ENCODE data around the gene CLIP3. TPM values are rescaled to one million over a fixed set of nuclear protein-coding genes. Genes with fewer than 3 reads are reported as not detected.

CLIP3 gene
- polyA plus RNA-seq, 2 of the 4 experiments (the other 2 are of a cell fraction), result 1.1 to 1.5 TPM

DNA sequence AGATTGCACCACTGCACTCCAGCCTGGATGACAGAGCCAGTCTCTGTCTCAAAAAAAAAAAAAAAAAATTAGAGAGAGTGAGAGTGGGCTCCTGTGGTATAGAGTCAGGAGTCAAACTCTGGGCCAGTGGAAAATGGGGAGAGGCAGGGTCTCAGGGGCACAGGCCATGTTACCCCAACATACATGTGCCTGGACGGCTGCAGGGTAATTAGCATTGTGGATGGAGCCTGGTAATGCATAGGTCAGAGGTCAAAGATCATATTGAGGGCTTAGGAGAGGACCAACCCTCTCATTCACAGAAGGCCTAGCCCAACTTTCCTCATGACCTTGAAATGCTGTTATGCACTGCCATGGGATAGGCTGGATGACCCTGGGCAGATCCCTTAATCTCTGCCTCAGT is 7.1 kb downstream of the CLIP3 start:
- no peak for DNase-seq (ENCODE audit: low read depth in 1 of 2, low spot score in 1 of 2)
- no peak overlapping the region for H3K4me3 ChIP-seq
- no peaks in the 10 kb centered on the region for H3K9me3 ChIP-seq
- H3K27ac ChIP-seq, result no peak overlapping the region
- H3K4me2 ChIP-seq, result no peak overlapping the region
- ChIA-PET CTCF (no interaction called here), POLR2A (no interaction called here)
- no peaks in the 10 kb centered on the region for H3K4me1 ChIP-seq
- TF ChIP-seq CBX2 (IDR thresholded peaks at IDR 0.05; ENCODE audit: borderline replicate concordance, low read depth) (no peak), FOSB (CRISPR knock-in tag; IDR thresholded peaks at IDR 0.05) (no peak), HEYL (CRISPR knock-in tag; IDR thresholded peaks at IDR 0.05) (no peak), JUNB (IDR thresholded peaks at IDR 0.05) (no peak), KDM1A (IDR thresholded peaks at IDR 0.05; ENCODE audit: low read depth) (no peak), MYC (IDR thresholded peaks at IDR 0.05; ENCODE audit: borderline replicate concordance, low read length) (no peak), MAFK (IDR thresholded peaks at IDR 0.05; ENCODE audit: partially characterized antibody) (no peak), CHD4 (IDR thresholded peaks at IDR 0.05; ENCODE audit: borderline replicate concordance) (no peak), GATA3 (IDR thresholded peaks at IDR 0.05; ENCODE audit: borderline replicate concordance) (no peak)
- TF ChIP-seq, protein P1, sequence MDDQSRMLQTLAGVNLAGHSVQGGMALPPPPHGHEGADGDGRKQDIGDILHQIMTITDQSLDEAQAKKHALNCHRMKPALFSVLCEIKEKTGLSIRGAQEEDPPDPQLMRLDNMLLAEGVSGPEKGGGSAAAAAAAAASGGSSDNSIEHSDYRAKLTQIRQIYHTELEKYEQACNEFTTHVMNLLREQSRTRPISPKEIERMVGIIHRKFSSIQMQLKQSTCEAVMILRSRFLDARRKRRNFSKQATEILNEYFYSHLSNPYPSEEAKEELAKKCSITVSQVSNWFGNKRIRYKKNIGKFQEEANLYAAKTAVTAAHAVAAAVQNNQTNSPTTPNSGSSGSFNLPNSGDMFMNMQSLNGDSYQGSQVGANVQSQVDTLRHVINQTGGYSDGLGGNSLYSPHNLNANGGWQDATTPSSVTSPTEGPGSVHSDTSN (IDR thresholded peaks at IDR 0.05), result no peak
- no peak for FAIRE-seq
- no peak for ATAC-seq
- 63% methylated on average over 1 of the region's 1 CpG for WGBS (ENCODE audit: missing lambda C conversion rate)

DNA sequence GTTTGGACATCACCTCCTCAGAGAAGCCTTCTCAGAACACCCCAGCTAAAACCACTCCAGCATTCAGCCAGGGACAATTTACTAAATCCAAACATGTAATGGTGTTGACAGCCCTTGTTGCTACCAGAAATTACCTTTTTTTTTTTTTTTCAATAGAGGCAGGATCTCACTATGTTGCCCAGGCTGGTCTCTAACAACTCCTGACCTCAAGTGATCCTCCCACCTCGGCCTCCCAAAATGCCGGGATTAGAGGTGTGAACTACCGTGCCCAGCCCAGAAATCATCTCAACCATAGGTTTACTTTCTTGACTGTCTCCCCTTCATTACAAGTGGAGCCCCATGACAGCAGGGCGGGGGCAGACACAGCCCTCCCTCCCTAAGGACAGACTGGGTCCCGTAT is 9.2 kb downstream of the CLIP3 start:
- TF ChIP-seq, protein P2, sequence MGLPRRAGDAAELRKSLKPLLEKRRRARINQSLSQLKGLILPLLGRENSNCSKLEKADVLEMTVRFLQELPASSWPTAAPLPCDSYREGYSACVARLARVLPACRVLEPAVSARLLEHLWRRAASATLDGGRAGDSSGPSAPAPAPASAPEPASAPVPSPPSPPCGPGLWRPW (IDR thresholded peaks at IDR 0.05), result no peak
- no peak for TF ChIP-seq SREBF2 (IDR thresholded peaks at IDR 0.05)
- TF ChIP-seq, protein P3, sequence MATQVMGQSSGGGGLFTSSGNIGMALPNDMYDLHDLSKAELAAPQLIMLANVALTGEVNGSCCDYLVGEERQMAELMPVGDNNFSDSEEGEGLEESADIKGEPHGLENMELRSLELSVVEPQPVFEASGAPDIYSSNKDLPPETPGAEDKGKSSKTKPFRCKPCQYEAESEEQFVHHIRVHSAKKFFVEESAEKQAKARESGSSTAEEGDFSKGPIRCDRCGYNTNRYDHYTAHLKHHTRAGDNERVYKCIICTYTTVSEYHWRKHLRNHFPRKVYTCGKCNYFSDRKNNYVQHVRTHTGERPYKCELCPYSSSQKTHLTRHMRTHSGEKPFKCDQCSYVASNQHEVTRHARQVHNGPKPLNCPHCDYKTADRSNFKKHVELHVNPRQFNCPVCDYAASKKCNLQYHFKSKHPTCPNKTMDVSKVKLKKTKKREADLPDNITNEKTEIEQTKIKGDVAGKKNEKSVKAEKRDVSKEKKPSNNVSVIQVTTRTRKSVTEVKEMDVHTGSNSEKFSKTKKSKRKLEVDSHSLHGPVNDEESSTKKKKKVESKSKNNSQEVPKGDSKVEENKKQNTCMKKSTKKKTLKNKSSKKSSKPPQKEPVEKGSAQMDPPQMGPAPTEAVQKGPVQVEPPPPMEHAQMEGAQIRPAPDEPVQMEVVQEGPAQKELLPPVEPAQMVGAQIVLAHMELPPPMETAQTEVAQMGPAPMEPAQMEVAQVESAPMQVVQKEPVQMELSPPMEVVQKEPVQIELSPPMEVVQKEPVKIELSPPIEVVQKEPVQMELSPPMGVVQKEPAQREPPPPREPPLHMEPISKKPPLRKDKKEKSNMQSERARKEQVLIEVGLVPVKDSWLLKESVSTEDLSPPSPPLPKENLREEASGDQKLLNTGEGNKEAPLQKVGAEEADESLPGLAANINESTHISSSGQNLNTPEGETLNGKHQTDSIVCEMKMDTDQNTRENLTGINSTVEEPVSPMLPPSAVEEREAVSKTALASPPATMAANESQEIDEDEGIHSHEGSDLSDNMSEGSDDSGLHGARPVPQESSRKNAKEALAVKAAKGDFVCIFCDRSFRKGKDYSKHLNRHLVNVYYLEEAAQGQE (IDR thresholded peaks at IDR 0.05), result no peak
- no peak for TF ChIP-seq HDAC2 (IDR thresholded peaks at IDR 0.05)
- TF ChIP-seq, protein P4, sequence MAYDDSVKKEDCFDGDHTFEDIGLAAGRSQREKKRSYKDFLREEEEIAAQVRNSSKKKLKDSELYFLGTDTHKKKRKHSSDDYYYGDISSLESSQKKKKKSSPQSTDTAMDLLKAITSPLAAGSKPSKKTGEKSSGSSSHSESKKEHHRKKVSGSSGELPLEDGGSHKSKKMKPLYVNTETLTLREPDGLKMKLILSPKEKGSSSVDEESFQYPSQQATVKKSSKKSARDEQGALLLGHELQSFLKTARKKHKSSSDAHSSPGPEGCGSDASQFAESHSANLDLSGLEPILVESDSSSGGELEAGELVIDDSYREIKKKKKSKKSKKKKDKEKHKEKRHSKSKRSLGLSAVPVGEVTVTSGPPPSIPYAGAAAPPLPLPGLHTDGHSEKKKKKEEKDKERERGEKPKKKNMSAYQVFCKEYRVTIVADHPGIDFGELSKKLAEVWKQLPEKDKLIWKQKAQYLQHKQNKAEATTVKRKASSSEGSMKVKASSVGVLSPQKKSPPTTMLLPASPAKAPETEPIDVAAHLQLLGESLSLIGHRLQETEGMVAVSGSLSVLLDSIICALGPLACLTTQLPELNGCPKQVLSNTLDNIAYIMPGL (CRISPR knock-in tag; IDR thresholded peaks at IDR 0.05; ENCODE audit: borderline replicate concordance), result no peak
- TF ChIP-seq FOSL2 (IDR thresholded peaks at IDR 0.05), result no peak
- TF ChIP-seq FOSL2 (CRISPR knock-in tag; IDR thresholded peaks at IDR 0.05), result no peak
- no peak for TF ChIP-seq PHF8 (IDR thresholded peaks at IDR 0.05; ENCODE audit: borderline replicate concordance, low read depth)
- TF ChIP-seq, protein P1 (IDR thresholded peaks at IDR 0.05), result no peak
- no peak for TF ChIP-seq HOXA7 (CRISPR knock-in tag; IDR thresholded peaks at IDR 0.05)
- TF ChIP-seq ESRRA (IDR thresholded peaks at IDR 0.05; ENCODE audit: borderline replicate concordance, low read length), result no peak
- no peak for TF ChIP-seq GATA3 (IDR thresholded peaks at IDR 0.05; ENCODE audit: borderline replicate concordance)
- TF ChIP-seq EP300 (IDR thresholded peaks at IDR 0.05), result no peak
- Histone ChIP-seq H3K27ac (no peak overlapping the region), H3K4me3 (no peak overlapping the region), H3K4me2 (no peak overlapping the region), H3K4me1 (no peaks in the 10 kb centered on the region), H3K9me3 (no peaks in the 10 kb centered on the region)
- no peak for DNase-seq (ENCODE audit: low read depth in 1 of 2, low spot score in 1 of 2)
- no peak for ATAC-seq
- FAIRE-seq, result peak; percentile 36
- 90% methylated on average over 5 of the region's 5 CpGs for WGBS (ENCODE audit: missing lambda C conversion rate)
- POLR2A ChIA-PET, result no interaction called here
- CTCF ChIA-PET, result interaction anchor here (0.9 kb wide), 1 partner anchor 14 kb away, joined by 3 read pairs; no protein-coding TSS in a partner anchor
